ENCODE data around the gene AP4S1.
"Not testable (repeated sequence)": the region's sequence is repeated elsewhere in the genome, so short reads cannot be mapped to it uniquely, and the experiment has no call there.

AP4S1 gene

DNA sequence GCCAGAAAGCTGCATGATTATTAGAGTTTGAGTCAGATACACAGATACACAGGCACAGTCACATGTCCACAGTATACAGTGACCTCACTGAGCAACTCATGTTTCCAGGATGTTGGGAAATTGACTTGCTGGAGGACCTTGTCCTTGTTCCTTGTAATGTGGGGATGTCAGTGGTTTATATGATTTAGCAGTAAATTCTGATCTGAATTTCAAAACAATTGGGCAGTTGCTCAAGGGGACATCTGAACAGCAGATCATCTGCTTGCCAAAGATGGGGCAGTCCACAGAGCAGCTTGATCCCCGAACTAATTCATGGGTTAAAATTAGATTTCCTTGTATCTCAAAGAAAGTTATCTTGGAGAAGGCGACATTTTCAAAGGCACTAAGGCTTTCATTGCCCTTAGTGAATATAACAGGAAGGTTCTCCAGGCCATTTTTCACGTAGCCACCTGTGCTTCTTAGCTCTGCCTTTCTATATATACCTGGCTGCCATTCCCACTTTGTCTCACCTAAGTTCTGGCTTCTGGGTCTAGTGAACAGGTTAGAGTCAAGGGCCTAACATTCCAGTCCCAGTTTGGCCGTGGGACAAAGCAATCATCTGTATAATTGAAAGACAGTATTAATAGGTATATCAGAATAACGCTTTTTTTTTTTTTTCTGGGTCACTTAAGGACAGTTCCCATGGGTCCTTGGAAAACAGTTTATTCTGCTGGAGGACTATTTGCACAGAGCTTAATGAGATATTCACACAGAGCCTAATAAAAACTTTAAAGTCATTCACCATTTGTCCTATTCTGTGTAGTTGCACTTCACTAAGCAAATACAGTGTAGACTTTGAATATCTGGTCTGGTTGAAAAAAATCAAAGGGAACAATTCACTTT lies 65.7 kb downstream of the AP4S1 start:
- no peak for DNase-seq

DNA sequence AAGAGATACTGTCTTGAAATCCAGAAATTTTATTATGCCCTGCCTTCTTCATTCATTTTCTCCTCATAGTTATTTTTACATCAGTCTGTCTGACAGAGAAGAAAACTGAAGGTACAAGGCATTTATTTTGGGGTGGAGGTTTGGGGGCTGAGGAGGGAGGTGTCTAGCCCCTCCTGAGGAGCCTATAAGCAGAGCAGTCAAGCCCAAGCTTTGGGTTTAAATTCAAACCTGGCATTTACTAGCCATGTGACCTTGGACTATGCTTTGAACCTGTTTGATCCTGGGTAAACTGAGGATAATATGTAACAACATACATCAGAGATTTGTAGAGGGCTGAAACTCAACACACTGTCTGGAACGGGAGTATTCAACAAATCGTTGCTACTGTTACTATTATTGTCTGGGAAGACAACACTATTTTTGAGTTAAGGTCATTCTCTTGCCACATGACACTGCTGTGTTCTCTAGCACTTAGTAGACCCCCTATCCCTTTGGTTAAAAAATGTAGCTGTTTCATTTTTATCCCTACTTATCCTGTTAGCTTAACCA lies 66.8 kb downstream of the AP4S1 start:
- DNase-seq, result no peak

DNA sequence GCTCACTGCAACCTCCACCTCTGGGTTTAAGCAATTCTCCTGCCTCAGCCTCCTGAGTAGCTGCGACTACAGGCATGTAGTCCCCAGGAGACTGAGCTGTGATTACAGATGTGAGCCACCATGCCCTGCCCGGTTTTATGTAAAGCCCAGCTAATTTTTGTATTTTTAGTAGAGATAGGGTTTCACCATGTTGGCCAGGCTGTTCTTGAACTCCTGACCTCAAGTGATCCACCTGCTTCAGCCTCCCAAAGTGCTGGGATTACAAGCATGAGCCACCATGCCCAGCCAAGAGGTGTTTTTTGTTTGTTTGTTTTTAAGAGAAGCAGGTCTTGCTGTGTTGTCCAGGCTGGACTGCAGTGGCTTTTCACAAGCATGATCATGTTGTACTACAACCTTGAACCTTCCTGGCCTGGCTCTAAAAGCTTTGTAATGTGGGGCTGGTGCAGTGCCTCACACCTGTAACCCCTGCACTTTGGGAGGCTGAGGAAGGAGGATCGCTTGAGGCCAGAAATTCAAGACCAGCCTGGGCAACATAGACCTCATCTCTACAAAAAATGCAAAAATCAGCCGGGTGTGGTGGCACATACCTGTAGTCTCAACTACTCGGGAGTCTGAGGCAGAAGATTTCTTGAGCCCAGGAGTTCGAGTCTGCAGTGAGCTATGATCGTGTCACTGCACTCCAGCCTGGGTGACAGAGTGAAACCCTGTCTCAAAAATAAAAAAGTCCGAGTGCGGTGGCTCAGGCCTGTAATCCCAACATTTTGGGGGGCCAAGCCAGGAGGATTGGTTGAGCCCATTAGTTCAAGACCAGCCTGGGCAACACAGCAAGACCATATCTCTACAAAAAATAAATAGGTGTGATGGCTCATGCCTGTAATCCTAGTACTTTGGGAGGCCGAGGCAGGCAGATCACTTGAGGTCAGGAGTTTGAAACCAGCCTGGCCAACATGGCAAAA lies 68.7 kb downstream of the AP4S1 start:
- not testable (repeated sequence) for DNase-seq

DNA sequence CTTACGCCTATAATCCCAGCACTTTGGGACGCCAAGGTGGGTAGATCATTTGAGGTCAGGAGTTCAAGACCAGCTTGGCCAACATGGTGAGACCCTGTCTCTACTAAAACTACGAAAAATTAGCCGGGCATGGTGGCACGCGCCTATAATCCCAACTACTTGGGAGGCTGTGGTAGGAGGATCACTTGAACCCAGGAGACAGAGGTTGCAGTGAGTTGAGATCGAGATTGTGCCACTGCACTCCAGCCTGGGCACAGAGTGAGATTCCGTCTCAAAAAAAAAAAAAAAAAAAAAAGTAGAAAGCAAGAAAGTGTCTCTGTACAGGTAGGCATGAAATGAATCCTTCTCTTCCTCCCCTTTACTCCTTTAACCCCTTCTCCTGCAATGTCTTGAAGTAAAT lies 70.4 kb downstream of the AP4S1 start:
- DNase-seq, result not testable (repeated sequence)

DNA sequence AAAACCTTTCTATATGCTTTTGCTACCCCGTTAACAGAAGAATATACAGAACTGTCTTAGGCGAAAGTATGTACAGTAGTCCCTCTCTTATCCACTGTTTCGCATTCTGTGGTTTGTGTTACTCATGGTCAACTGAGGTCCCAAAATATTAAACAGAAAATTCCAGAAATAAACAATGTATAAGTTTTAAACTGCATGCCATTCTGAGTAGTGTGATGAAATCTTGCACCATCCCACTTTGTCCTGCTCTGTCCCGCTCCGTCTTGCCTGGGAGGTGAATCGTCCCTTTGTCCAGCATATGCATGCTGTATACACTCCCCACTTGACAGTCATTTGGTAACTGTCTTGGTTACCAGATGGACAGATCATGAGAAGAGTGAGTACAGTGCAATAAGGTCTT lies 70.8 kb downstream of the AP4S1 start:
- no peak for DNase-seq

DNA sequence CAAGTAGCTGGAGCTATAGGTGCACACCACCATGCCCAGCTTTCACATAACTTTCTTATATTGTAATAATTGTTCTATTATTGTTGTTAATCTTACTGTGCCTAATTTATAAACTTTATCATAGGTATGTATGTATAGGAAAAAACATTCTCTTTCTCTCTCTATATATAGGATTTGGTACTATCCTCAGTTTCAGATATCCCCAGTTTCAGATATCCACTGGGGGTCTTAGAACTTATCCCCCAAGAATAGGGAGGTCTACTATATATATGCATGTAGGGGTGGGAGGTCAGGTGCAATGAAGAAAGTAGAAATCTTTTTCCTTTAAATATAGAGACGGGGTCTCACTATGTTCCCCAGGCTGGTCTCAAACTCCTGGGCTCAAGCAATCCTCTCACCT lies 71.6 kb downstream of the AP4S1 start:
- DNase-seq, result no peak

DNA sequence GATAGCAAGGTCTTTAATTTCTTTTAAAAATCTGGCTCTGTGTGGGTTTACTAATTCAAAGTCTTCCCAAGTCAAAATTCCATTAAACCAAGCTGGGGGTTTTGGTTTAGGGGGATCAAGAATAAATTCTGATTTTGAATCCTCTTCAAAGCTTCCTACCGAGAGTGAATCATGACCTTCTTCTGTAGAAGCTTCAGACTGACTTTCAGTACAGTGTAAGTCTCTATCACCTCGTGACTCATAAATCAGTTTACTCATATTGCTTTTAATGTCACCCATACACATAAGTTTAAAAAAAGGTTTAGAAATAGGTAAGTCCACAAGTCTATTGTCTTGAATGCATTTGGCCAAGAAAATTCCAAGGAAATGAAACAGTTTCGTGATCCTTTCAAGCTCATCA lies 81.3 kb downstream of the AP4S1 start:
- DNase-seq, result no peak

DNA sequence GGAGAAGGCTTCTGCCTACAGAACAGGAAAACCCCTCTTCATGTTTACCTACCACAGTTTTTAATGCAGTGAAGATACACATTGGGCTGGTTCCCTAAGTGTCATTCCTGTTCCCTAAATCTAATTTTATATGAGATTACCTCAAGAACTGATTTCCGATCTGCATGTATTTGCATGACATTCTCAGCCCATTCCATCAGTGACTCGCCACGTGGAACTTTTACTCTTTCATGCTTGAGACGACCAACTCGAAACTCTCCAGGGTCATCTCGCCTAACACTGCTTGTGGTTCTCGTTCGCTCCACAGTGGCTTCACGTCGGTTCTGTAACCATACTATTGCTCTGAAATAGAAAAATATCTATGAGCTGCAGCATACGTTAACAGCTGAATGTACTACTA lies 83.8 kb downstream of the AP4S1 start:
- DNase-seq, result no peak

DNA sequence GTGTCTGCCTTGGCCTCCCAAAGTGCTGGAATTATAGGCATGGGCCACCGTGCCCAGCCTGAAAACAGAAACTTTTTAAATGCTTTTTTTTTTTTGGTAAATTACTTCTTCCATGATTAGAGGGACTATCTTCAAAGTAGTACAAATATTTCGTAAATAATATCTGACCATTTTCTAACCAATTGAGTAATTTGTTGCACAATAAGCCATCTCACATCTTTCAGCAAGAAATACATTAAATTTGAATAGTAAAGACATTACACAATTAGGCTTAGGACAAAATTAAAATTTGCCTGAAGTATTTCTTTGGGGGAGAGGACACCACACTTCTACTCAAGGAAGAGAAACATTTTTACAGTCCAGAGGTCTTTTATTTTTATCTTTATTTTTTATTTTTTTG lies 85.4 kb downstream of the AP4S1 start:
- no peak for DNase-seq

DNA sequence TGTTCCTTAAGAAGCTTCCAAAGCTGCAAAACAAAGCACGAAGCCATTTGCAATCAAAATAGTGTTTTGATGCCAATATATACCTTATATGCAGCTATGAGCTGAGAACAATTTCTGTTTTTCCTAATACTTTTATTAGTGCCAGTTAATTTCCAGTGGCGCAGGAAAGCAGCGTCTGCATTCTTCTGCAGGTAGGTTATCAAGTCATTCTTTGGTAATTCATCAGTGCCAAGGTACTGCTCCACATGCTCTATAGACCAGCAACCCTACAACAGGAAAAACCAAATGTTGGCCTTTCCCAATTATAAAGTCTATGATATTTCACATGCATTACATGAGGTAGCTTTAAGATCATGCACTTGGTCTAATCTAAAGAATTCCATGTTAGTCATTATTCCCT lies 88.3 kb downstream of the AP4S1 start:
- DNase-seq, result no peak

DNA sequence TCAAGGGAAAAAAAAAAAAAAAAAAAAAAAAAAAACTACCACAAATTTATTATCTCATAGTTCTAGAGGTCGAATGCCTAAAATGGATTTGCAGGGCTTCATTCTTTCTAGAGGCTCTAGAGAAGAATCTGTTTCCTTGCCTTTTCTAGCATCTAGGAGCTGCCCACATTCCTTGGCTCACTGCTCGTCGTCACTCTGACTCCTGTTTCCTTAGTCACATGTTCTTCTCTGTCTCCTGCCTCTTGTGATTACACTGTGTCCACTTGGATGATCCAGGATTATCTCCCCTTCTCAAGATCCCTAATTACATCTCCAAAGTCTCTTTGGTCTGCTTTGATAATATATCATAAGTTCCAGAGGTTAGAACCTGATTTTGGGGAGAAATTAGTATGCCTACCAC lies 93.4 kb downstream of the AP4S1 start:
- no peak for DNase-seq

DNA sequence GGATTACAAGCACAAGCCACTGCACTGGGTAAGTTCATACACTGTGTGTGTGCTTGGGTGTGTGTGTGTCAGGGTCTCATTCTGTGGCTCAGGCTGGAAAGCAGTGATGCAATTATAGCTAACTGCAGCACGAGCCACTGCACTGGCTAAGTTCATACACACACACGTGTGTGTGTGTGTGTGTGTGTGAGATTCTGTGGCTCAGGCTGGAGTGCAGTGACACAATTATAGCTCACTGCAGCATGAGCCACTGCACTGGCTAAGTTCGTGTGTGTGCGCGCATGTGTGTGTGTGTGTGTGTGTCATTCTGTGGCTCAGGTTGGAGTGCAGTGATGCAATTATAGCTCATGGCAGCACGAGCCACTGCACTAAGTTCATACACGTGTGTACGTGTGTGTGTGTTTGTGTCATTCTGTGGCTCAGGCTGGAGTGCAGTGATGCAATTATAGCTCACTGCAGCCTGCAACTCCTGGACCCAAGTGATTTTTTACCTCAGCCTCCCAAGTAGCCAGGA lies 96.7 kb downstream of the AP4S1 start:
- no peak for DNase-seq

DNA sequence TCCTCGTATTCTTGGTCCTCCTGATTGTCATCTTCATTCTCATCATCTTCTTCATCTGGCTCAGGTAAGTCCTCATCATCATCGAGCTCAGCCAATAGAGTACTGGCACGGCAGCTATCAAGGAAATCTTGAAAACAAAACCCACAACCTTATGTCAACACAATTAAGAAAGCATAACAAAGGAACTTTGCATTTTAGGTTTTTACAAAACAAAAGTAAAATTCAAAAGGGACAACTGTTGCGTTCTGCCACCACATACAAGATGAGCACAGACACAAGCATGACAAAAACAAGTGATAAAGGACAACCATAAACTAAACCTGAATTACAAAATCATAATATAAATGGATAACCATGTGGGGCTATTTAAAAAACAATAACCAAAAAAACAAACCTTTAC lies 97.5 kb downstream of the AP4S1 start:
- DNase-seq, result no peak

DNA sequence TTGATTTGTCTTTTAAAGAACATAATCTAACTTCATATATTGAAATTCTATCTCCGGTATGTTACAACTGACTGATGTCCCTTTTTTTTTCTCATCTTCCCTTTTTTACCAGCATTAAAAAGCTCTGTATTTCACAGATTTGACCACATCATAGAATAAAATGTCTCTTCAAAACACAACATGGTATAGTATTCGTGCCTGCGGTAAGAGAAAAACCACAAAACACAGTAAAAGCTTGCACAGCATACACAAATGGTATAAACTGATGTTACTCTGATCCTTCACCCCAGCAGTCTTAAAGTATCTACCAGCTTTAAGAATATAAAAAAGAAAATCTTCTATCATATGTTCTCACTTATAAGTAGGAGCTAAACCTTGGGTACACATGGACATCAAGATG lies 98.7 kb downstream of the AP4S1 start:
- DNase-seq, result no peak

DNA sequence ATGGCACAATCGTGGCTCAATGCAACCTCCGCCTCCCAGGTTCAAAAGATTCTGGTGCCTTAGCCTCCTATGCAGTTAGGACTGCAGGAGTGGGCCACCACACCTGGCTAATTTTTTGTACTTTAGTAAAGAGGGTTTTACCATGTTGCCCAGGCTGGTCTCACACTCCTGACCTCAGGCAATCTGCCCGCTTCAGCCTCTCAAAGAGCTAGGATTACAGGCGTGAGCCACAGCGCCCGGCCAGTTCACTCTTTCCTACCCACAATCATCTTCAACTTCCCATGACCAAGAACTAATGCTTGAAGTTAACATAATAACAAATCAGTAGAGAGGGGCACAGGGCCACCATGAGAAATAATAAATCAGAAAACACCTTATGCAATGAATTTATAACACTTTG lies 99.8 kb downstream of the AP4S1 start:
- no peak for DNase-seq

DNA sequence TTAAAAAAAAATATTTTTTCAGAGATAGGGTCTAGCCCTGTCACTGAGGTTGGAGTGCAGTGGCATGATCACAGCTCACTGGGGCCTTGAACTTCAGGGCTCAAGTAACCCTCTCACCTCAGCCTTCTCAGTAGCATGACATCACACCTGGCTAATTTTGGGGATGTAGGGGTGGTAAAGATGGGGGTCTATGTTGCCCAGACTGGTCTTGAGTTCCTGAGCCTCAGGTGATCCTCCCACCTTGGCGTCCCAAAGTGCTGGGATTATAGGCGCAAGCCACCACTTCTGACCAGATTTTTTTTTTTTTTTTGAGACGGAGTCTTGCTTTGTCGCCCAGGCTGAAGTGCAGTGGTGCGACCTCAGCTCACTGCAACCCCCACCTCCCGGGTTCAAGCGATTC lies 101.2 kb downstream of the AP4S1 start:
- no peak for DNase-seq

DNA sequence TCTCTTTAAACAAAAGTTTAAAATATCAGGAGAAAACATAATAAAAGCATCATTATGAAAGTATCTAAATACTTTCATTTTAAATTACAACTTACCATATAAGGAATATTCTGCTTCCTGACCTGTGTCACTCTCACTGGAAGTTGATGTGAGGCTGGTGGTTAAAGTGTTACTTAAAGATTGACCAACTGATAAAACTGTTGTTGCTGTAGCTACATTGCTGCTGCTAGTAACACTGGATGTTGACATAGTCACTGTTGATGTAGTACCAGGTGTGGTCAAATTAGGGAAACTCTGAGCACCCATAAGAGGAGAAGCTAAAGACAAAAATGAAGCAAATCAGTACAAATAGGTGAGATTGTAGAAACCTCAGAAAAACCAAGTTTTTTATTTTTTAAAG lies 102.2 kb downstream of the AP4S1 start:
- DNase-seq, result no peak

DNA sequence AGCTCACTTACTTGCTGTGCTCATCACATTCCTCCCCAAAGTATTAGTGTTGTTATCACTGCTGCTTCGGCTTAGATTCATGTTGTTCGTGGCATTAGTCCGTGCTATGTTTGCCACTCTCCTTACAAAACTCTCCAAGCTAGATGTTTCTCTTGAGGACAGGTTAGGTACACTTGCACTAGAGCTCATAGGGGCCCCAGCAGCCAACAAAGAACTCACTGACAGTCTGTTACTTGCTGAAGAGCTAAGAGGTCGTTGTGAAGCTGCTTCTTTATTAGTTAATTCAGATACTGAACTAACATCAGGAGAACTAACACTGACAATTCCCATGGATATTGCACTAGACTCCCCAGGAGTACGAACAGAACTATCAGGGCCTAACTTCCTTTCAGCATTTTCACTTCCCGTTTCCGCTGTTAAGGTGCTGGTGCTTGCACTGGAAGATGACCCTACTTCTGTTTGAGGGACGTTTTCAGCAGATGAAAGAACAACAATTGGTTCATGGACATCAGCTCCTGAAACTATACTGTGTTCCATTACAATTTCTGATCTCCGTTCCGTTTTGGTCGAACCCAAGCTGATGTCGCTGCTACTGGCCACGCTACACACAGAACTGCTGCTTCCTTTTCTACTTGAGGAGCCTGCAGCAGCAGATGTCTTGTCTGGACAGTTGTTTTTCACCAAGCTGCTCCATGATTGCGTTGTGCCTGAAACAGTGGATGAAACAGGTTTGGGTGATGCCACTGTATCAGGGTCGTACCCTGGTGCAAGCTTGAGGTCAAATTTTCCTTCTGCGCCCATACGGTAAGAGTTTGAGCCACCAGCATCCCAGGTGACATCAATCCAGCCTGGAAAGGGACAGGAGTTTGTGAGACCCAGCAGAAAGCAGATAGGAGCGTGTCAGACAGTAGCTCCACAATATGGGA lies 103.4 kb downstream of the AP4S1 start:
- DNase-seq, result no peak

DNA sequence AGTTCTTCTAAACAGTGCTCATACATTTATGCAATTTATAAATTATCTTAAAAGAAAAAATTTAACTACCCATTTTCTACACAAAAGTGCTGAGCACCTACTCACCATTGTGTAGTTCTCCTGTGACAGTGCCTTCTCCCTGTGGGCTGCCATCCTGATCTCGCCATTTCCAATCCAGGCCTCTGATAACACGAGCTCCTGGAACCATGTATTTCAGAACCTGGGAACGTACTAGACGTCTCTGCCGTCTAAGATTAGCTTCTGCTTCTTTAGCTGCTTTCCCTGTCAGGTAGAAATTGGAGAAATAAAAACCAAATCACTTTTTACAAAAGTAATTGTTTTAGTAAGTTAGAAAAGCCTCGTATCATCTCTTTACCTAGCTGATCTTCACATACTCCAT lies 107.7 kb downstream of the AP4S1 start:
- DNase-seq, result no peak

DNA sequence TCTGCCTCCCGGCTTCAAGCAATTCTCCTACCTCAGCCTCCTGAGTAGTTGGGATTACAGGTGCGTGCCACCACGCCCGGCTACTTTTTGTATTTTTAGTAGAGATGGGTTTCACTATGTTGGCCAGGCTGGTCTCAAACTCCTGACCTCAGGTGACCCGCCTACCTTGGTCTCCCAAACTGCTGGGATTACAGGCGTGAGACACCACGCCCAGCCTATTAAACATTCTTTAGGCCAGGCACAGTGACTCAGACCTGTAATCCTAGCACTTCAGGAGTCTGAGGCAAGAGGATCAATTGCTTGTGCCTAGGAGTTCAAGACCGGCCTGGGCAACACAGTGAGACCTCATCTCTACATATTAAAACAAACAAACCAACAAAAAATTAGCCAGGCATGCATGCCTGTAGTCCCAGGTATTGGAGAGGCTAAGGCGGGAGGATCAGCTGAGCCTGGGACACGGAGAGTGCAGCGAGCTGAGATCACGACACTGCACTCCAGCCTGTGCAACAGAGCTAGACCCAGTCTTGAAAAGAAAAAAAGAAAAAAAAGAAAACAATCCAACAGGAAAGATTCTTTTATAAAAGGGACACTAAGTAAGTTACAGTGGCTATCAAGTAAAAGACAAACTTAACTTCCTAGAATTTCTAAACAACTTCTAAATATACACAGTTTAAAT lies 111.9 kb downstream of the AP4S1 start:
- DNase-seq, result no peak

DNA sequence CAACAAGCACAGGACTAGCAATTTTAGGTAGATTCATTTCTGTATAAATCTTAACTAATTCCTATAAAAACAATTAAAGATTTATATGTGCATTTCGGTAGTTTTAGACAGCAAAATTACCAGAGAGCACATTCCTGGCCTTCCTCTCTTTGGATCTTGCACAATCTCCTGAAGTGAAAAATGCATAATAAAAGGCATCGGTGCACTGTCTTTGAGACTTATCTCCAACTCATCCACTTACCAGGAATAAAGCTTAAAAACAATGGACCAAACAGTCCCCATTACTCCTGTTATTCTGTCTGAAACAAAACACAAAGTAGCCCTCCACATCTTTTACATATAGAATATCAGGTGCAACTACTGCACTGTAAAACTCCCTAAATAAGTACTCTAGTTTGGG lies 112.9 kb downstream of the AP4S1 start:
- DNase-seq, result no peak

Measured in cortex of kidney (tissue), 1 donor.